GM23338 (cell line): ENCODE data around the gene TMEM52. TPM values are rescaled to one million over a fixed set of nuclear protein-coding genes. Genes with fewer than 3 reads are reported as not detected.
A peak's percentile ranks its signal among the peaks of the same experiment; 100 is the strongest.

Experiments
- ATAC-seq: fragments of 200-7000 bp; cut with Tn5 transposase; 3 replicates; pipeline ENCODE4 v1.9.1; 2020
- DNase-seq: peaks from one replicate; pipeline ENCODE4 v3.0.0-alpha.2; 2015; ENCODE audit warnings: low spot score
- H2AFZ ChIP-seq: fragments of 200-600 bp; sonication (generic); 2 replicates; pipeline ENCODE4 v1.8.0; 2016; ENCODE audit warnings: antibody characterized with exemption, mild to moderate bottlenecking, moderate library complexity
- H3F3A ChIP-seq: fragments of 200-600 bp; sonication (generic); replicated peaks from 2 replicates; pipeline ENCODE4 v1.8.0; 2017; ENCODE audit warnings: antibody characterized with exemption, mixed run types, low read depth
- H3K27ac ChIP-seq: fragments of 200-600 bp; sonication (generic); 2 replicates; pipeline ENCODE4 v1.6.1; 2016; ENCODE audit warnings: low read depth
- H3K27me3 ChIP-seq: fragments of 200-600 bp; sonication (generic); 2 replicates; pipeline ENCODE4 v1.8.0; 2016; ENCODE audit warnings: mild to moderate bottlenecking, mixed run types, moderate library complexity; ENCODE audit not compliant: insufficient read depth
- H3K36me3 ChIP-seq: fragments of 200-600 bp; sonication (generic); 2 replicates; pipeline ENCODE4 v1.8.0; 2016; ENCODE audit warnings: mild to moderate bottlenecking; ENCODE audit not compliant: insufficient read depth
- H3K4me1 ChIP-seq: fragments of 200-600 bp; sonication (generic); 2 replicates; pipeline ENCODE4 v1.8.0; 2016; ENCODE audit warnings: mild to moderate bottlenecking, moderate library complexity; ENCODE audit not compliant: insufficient read depth
- H3K4me2 ChIP-seq: fragments of 200-600 bp; sonication (generic); 2 replicates; pipeline ENCODE4 v1.7.1; 2017; ENCODE audit warnings: mixed run types
- H3K4me3 ChIP-seq: fragments of 200-600 bp; sonication (generic); 2 replicates; pipeline ENCODE4 v1.6.1; 2016; ENCODE audit warnings: mixed run types
- H3K79me2 ChIP-seq: fragments of 200-600 bp; sonication (generic); replicated peaks from 2 replicates; pipeline ENCODE4 v1.8.0; 2017; ENCODE audit warnings: mild to moderate bottlenecking; ENCODE audit not compliant: insufficient read depth
- H3K9me2 ChIP-seq: fragments of 200-600 bp; sonication (generic); 2 replicates; pipeline ENCODE4 v1.8.0; 2017; ENCODE audit not compliant: insufficient read depth
- H4K20me1 ChIP-seq: fragments of 200-600 bp; sonication (generic); replicated peaks from 2 replicates; pipeline ENCODE4 v1.8.0; 2017; ENCODE audit warnings: mild to moderate bottlenecking; ENCODE audit not compliant: insufficient read depth
- H3K27ac Mint-ChIP-seq: 2 replicates; pipeline ENCODE4 v1.8.0; 2020; ENCODE audit warnings: inconsistent platforms, mild to moderate bottlenecking, moderate library complexity, mixed read lengths
- H3K27me3 Mint-ChIP-seq: 3 replicates; pipeline ENCODE4 v1.8.0; 2022; ENCODE audit warnings: low read depth, mild to moderate bottlenecking, moderate library complexity, mixed read lengths, inconsistent platforms; ENCODE audit not compliant: insufficient read depth, poor library complexity
- H3K36me3 Mint-ChIP-seq: 3 replicates; pipeline ENCODE4 v1.8.0; 2021; ENCODE audit warnings: low read depth, mild to moderate bottlenecking, inconsistent platforms, moderate library complexity, mixed read lengths
- H3K4me1 Mint-ChIP-seq: 3 replicates; pipeline ENCODE4 v1.8.0; 2020; ENCODE audit warnings: mild to moderate bottlenecking, inconsistent platforms, mixed read lengths
- H3K4me3 Mint-ChIP-seq: 3 replicates; pipeline ENCODE4 v1.8.0; 2021; ENCODE audit warnings: moderate library complexity, mild to moderate bottlenecking, inconsistent platforms, mixed read lengths
- H3K9me3 Mint-ChIP-seq: 3 replicates; pipeline ENCODE4 v1.8.0; 2020; ENCODE audit warnings: moderate library complexity, mild to moderate bottlenecking, inconsistent platforms, mixed read lengths
- EZH2 ChIP-seq: fragments of 200-600 bp; sonication (generic); IDR thresholded peaks from one replicate; pipeline ENCODE4 v1.8.0; 2017; ENCODE audit warnings: antibody characterized with exemption, mild to moderate bottlenecking, low read depth; ENCODE audit not compliant: unreplicated experiment
- ZNF331 ChIP-seq: fragments of 250-450 bp; sonication (Bioruptor Pico); IDR thresholded peaks from 2 replicates; pipeline ENCODE4 v1.5.0; 2020; ENCODE audit warnings: low read depth, mild to moderate bottlenecking, moderate library complexity
- polyA plus RNA-seq: library from polyadenylated mRNA; unstranded; fragments of >200 nt; fragmentation: Nextera tagmentation; extraction: Ambion mirVana; gene quantifications from 2 replicates; pipeline ENCODE4 v1.2.1, GENCODE V29; 2016
- total RNA-seq: library from RNA; depleted of rRNA; stranded (reverse); fragments of >200 nt; shearing (Covaris generic); gene quantifications from 2 replicates; pipeline ENCODE4 v1.2.3, GENCODE V29; 2014
- TF ChIP-seq, protein P1 (sequence below): IDR thresholded peaks from one replicate; pipeline ENCODE4 v1.6.1; 2018; ENCODE audit warnings: antibody characterized with exemption; ENCODE audit not compliant: unreplicated experiment
- TF ChIP-seq, protein P2 (sequence below): fragments of 250-450 bp; sonication (Bioruptor Pico); IDR thresholded peaks from 2 replicates; pipeline ENCODE4 v1.5.0; 2020; ENCODE audit warnings: mild to moderate bottlenecking, moderate library complexity

The TMEM52 gene
- total and polyA plus RNA-seq, 2 experiments from 2014 or later, result 19.5 to 25.0 TPM

DNA sequence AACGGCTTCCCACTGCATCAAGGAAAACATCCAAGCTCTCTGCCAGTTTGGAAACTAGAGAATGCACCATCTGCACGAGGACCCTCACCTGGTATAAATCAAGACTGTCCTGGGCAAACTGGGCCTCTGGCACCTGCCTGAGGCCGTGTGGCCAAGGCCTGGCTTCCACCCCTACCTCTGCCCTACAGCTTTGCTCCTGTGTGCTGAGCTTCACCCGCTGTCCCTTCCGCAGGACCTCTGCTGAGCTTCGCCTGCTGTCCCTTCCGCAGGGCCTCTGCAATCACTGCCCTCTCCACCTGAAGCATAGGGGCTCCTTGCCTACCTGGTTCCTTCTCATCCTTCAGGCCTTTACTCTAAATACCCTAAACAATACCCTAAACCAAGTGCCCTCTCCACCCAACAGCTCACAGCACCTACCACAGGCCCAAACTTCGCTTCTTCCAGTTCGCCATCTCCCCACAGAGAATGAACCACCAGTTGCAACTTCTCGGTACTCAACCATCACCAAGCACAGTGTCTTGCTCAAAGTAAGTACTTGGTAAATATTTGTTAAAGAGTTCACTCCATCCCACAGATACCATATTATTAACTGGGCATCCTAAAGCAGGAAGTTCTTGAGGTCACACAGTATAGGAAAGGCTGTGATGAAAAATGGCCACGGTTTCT lies 46.6 kb downstream of the TMEM52 start:
- Histone ChIP-seq H4K20me1 (peaks cover 90% of the 10 kb centered on the region), H3K9me2 (no peaks in the 10 kb centered on the region), H3K4me1 (no peaks in the 10 kb centered on the region), H3K36me3 (peaks cover 13% of the 10 kb centered on the region; the same call in 1 of the 2 replicates), H2AFZ (no peak overlapping the region), H3F3A (peaks cover 33% of the 10 kb centered on the region), H3K27me3 (no peaks in the 10 kb centered on the region), H3K4me3 (no peak overlapping the region), H3K79me2 (peaks cover 100% of the 10 kb centered on the region), H3K27ac (peak overlapping the region; percentile 70; the same call in 1 of the 2 replicates), H3K4me2 (no peak overlapping the region)
- Mint-ChIP-seq H3K36me3 (peaks cover 68% of the 10 kb centered on the region), H3K4me1 (peaks cover 10% of the 10 kb centered on the region), H3K27ac (peak overlapping the region; percentile 77), H3K9me3 (peaks cover 20% of the 10 kb centered on the region), H3K27me3 (peaks cover 8% of the 10 kb centered on the region), H3K4me3 (no peak overlapping the region; the same call in 2 of the 3 replicates)
- ATAC-seq (no peak), DNase-seq (no peak)
- TF ChIP-seq ZNF331 (CRISPR knock-in tag) (no peak), EZH2 (no peak)

DNA sequence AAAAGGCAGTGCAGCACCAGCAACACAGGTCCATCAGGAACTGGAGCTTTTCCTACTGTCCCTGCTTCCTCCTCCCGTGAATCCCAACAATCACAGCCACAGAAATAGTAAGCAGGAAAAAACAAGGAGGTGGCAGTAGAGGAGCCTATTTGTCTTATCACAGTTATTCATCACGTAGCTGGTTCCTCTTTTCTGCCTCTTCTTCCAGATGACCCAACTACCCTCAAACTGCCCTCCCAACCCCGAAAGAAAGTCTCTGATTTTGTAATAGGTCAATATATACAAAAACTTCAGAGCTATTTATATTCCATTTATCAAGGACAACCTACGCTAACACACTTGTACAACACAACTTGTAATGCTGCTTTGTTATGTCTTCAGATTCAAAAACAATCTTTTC lies 49.6 kb downstream of the TMEM52 start:
- no peak for DNase-seq

More for the DNA sequence above, 49.6 kb downstream of the TMEM52 start:
- H3K27ac ChIP-seq, result 0 out of 2 replicates have a peak overlapping the region, but pooled peaks have one; percentile 66
- no peak overlapping the region for H3K4me3 ChIP-seq
- Mint-ChIP-seq H3K9me3 (peaks cover 2% of the 10 kb centered on the region; the same call in 2 of the 3 replicates), H3K4me1 (peaks cover 8% of the 10 kb centered on the region), H3K4me3 (no peak overlapping the region), H3K27ac (no peak overlapping the region), H3K27me3 (peaks cover 4% of the 10 kb centered on the region), H3K36me3 (peaks cover 50% of the 10 kb centered on the region)
- H3K4me2 ChIP-seq, result no peak overlapping the region
- H3K27me3 ChIP-seq, result no peaks in the 10 kb centered on the region
- H3K36me3 ChIP-seq, result no peaks in the 10 kb centered on the region
- H3F3A ChIP-seq, result peaks cover 35% of the 10 kb centered on the region; the same call in 1 of the 2 replicates
- no peak overlapping the region for H2AFZ ChIP-seq
- H3K4me1 ChIP-seq, result no peaks in the 10 kb centered on the region; the same call in 1 of the 2 replicates
- H3K79me2 ChIP-seq, result peaks cover 100% of the 10 kb centered on the region
- no peaks in the 10 kb centered on the region for H3K9me2 ChIP-seq
- TF ChIP-seq, protein P1, sequence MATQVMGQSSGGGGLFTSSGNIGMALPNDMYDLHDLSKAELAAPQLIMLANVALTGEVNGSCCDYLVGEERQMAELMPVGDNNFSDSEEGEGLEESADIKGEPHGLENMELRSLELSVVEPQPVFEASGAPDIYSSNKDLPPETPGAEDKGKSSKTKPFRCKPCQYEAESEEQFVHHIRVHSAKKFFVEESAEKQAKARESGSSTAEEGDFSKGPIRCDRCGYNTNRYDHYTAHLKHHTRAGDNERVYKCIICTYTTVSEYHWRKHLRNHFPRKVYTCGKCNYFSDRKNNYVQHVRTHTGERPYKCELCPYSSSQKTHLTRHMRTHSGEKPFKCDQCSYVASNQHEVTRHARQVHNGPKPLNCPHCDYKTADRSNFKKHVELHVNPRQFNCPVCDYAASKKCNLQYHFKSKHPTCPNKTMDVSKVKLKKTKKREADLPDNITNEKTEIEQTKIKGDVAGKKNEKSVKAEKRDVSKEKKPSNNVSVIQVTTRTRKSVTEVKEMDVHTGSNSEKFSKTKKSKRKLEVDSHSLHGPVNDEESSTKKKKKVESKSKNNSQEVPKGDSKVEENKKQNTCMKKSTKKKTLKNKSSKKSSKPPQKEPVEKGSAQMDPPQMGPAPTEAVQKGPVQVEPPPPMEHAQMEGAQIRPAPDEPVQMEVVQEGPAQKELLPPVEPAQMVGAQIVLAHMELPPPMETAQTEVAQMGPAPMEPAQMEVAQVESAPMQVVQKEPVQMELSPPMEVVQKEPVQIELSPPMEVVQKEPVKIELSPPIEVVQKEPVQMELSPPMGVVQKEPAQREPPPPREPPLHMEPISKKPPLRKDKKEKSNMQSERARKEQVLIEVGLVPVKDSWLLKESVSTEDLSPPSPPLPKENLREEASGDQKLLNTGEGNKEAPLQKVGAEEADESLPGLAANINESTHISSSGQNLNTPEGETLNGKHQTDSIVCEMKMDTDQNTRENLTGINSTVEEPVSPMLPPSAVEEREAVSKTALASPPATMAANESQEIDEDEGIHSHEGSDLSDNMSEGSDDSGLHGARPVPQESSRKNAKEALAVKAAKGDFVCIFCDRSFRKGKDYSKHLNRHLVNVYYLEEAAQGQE, result no peak
- TF ChIP-seq, protein P2, sequence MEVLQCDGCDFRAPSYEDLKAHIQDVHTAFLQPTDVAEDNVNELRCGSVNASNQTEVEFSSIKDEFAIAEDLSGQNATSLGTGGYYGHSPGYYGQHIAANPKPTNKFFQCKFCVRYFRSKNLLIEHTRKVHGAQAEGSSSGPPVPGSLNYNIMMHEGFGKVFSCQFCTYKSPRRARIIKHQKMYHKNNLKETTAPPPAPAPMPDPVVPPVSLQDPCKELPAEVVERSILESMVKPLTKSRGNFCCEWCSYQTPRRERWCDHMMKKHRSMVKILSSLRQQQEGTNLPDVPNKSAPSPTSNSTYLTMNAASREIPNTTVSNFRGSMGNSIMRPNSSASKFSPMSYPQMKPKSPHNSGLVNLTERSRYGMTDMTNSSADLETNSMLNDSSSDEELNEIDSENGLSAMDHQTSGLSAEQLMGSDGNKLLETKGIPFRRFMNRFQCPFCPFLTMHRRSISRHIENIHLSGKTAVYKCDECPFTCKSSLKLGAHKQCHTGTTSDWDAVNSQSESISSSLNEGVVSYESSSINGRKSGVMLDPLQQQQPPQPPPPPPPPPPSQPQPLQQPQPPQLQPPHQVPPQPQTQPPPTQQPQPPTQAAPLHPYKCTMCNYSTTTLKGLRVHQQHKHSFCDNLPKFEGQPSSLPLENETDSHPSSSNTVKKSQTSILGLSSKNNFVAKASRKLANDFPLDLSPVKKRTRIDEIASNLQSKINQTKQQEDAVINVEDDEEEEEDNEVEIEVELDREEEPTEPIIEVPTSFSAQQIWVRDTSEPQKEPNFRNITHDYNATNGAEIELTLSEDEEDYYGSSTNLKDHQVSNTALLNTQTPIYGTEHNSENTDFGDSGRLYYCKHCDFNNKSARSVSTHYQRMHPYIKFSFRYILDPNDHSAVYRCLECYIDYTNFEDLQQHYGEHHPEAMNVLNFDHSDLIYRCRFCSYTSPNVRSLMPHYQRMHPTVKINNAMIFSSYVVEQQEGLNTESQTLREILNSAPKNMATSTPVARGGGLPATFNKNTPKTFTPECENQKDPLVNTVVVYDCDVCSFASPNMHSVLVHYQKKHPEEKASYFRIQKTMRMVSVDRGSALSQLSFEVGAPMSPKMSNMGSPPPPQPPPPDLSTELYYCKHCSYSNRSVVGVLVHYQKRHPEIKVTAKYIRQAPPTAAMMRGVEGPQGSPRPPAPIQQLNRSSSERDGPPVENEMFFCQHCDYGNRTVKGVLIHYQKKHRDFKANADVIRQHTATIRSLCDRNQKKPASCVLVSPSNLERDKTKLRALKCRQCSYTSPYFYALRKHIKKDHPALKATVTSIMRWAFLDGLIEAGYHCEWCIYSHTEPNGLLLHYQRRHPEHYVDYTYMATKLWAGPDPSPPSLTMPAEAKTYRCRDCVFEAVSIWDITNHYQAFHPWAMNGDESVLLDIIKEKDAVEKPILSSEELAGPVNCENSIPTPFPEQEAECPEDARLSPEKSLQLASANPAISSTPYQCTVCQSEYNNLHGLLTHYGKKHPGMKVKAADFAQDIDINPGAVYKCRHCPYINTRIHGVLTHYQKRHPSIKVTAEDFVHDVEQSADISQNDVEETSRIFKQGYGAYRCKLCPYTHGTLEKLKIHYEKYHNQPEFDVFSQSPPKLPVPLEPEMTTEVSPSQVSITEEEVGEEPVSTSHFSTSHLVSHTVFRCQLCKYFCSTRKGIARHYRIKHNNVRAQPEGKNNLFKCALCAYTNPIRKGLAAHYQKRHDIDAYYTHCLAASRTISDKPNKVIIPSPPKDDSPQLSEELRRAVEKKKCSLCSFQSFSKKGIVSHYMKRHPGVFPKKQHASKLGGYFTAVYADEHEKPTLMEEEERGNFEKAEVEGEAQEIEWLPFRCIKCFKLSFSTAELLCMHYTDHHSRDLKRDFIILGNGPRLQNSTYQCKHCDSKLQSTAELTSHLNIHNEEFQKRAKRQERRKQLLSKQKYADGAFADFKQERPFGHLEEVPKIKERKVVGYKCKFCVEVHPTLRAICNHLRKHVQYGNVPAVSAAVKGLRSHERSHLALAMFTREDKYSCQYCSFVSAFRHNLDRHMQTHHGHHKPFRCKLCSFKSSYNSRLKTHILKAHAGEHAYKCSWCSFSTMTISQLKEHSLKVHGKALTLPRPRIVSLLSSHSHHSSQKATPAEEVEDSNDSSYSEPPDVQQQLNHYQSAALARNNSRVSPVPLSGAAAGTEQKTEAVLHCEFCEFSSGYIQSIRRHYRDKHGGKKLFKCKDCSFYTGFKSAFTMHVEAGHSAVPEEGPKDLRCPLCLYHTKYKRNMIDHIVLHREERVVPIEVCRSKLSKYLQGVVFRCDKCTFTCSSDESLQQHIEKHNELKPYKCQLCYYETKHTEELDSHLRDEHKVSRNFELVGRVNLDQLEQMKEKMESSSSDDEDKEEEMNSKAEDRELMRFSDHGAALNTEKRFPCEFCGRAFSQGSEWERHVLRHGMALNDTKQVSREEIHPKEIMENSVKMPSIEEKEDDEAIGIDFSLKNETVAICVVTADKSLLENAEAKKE (CRISPR knock-in tag), result no peak
- no peak for ATAC-seq
- peaks cover 85% of the 10 kb centered on the region for H4K20me1 ChIP-seq
